CD14-positive monocyte (primary cell): ENCODE data around the gene DEPDC7. TPM values are rescaled to one million over a fixed set of nuclear protein-coding genes. Genes with fewer than 3 reads are reported as not detected.

Experiments
- DNase-seq, 3 donors: peaks; one replicate each; pipeline ENCODE4 v3.0.0-alpha.2; 2011 to 2022
- H2AFZ ChIP-seq: 2 replicates; pipeline ENCODE4 v1.6.0; 2012; ENCODE audit warnings: mild to moderate bottlenecking, low read depth, low read length, inconsistent platforms; ENCODE audit not compliant: insufficient read depth, poor library complexity, severe bottlenecking
- H3K27ac ChIP-seq, 2 donors: 1 replicate in 1 of 2; 2 replicates in 1 of 2; pipeline ENCODE4 v1.5.1; 2012 to 2013; ENCODE audit warnings: low read length in 2 of 2, control low read depth in 1 of 2, inconsistent platforms in 1 of 2, low read depth in 1 of 2, mild to moderate bottlenecking in 1 of 2
- H3K27me3 ChIP-seq, 2 donors: one replicate each; pipeline versions ENCODE4 v1.6.0 to v1.6.1; 2011 to 2013; ENCODE audit warnings: low read length in 2 of 2; ENCODE audit not compliant: control insufficient read depth in 2 of 2, insufficient read depth in 2 of 2
- H3K36me3 ChIP-seq, 2 donors: replicated peaks in 1 of 2; 1 replicate in 1 of 2; 2 replicates in 1 of 2; pipeline versions ENCODE4 v1.5.1 to v1.6.1; 2012 to 2013; ENCODE audit warnings: low read length in 2 of 2, control low read depth in 1 of 2, inconsistent platforms in 1 of 2, mild to moderate bottlenecking in 1 of 2; ENCODE audit not compliant: insufficient read depth in 2 of 2, control insufficient read depth in 1 of 2
- H3K4me1 ChIP-seq, 2 donors: 1 replicate in 1 of 2; 2 replicates in 1 of 2; pipeline versions ENCODE4 v1.5.1 to v1.6.1; 2012 to 2013; ENCODE audit warnings: low read length in 2 of 2, control low read depth in 1 of 2, inconsistent platforms in 1 of 2, mild to moderate bottlenecking in 1 of 2, moderate library complexity in 1 of 2; ENCODE audit not compliant: insufficient read depth in 2 of 2, control insufficient read depth in 1 of 2
- H3K4me2 ChIP-seq: replicated peaks from 2 replicates; pipeline ENCODE3; 2012; ENCODE audit warnings: low read length, moderate library complexity, mild to moderate bottlenecking; ENCODE audit not compliant: poor library complexity, severe bottlenecking; ENCODE audit errors: extremely low read depth
- H3K4me3 ChIP-seq, 3 experiments: fragments of 200-600 bp in 1 of 3; sonication (generic) in 1 of 3; replicated peaks in 1 of 3; 1 replicate in 2 of 3; 2 replicates in 1 of 3; pipeline ENCODE4 v1.5.1; 2011 to 2013; ENCODE audit warnings: low read length in 3 of 3, mild to moderate bottlenecking in 3 of 3, control low read depth in 2 of 3, low read depth in 2 of 3, inconsistent platforms in 1 of 3, moderate library complexity in 1 of 3
- H3K79me2 ChIP-seq: 2 replicates; pipeline ENCODE4 v1.6.0; 2012; ENCODE audit warnings: mild to moderate bottlenecking, control low read depth, inconsistent platforms, low read length, moderate library complexity; ENCODE audit not compliant: insufficient read depth
- H3K9ac ChIP-seq: 2 replicates; pipeline ENCODE4 v1.6.0; 2017; ENCODE audit warnings: low read length, mild to moderate bottlenecking; ENCODE audit not compliant: insufficient read depth, poor library complexity, severe bottlenecking
- H3K9me3 ChIP-seq, 2 donors: replicated peaks in 1 of 2; 1 replicate in 1 of 2; 2 replicates in 1 of 2; pipeline versions ENCODE4 v1.5.1 to v1.6.1; 2012 to 2013; ENCODE audit warnings: low read length in 2 of 2, control low read depth in 1 of 2; ENCODE audit not compliant: control insufficient read depth in 1 of 2, insufficient read depth in 1 of 2
- H4K20me1 ChIP-seq: 2 replicates; pipeline ENCODE4 v1.6.0; 2012; ENCODE audit warnings: mild to moderate bottlenecking, low read length, control low read depth, moderate library complexity; ENCODE audit not compliant: insufficient read depth
- H3K27ac Mint-ChIP-seq, 7 donors: one replicate each; pipeline ENCODE4 v1.8.0; 2020; ENCODE audit warnings: mild to moderate bottlenecking in 7 of 7, mixed read lengths in 7 of 7, moderate library complexity in 6 of 7, inconsistent platforms in 2 of 7
- H3K27me3 Mint-ChIP-seq, 3 donors: one replicate each; pipeline ENCODE4 v1.8.0; 2021 to 2022; ENCODE audit warnings: low read depth in 3 of 3, mild to moderate bottlenecking in 3 of 3, mixed read lengths in 3 of 3, moderate library complexity in 3 of 3, inconsistent platforms in 1 of 3
- H3K36me3 Mint-ChIP-seq, 2 donors: one replicate each; pipeline ENCODE4 v1.8.0; 2020; ENCODE audit warnings: mixed read lengths in 2 of 2, inconsistent platforms in 1 of 2, mild to moderate bottlenecking in 1 of 2
- H3K4me1 Mint-ChIP-seq: one replicate; pipeline ENCODE4 v1.8.0; 2020; ENCODE audit warnings: mild to moderate bottlenecking, mixed read lengths
- H3K4me3 Mint-ChIP-seq, 2 donors: one replicate each; pipeline ENCODE4 v1.8.0; 2020; ENCODE audit warnings: mild to moderate bottlenecking in 2 of 2, mixed read lengths in 2 of 2, moderate library complexity in 1 of 2
- H3K9me3 Mint-ChIP-seq, 7 donors: one replicate each; pipeline ENCODE4 v1.8.0; 2020 to 2022; ENCODE audit warnings: mixed read lengths in 7 of 7, mild to moderate bottlenecking in 6 of 7, moderate library complexity in 6 of 7, inconsistent platforms in 2 of 7
- CTCF ChIP-seq: fragments of 200-600 bp; IDR thresholded peaks from one replicate; pipeline ENCODE4 v1.8.0; 2022; ENCODE audit warnings: antibody characterized with exemption, mild to moderate bottlenecking
- WGBS: methylation state at CpG from one replicate; pipeline ENCODE4 v1.1.5; 2013; ENCODE audit warnings: missing lambda C conversion rate; ENCODE audit not compliant: insufficient coverage; 5-methylcytosine and 5-hydroxymethylcytosine counted together
- intact Hi-C, 2 donors: fragments of 100-400 bp; cut with micrococcal nuclease; formaldehyde crosslinking; loops; one replicate each; pipeline versions ENCODE4 v1.15.0 to v1.15.1; 2023
- polyA plus RNA-seq, 3 donors: library from polyadenylated mRNA; depleted of rRNA in 1 of 3; unstranded in 2 of 3; stranded (reverse) in 1 of 3; fragments of 300-500 nt in 2 of 3; fragments of >200 nt in 1 of 3; fragmentation: Illumina TruSeq in 2 of 3; gene quantifications; 1 replicate in 2 of 3; 2 replicates in 1 of 3; pipeline ENCODE4 v1.2.3, GENCODE V29; 2012 to 2021

The DEPDC7 gene
- polyA plus RNA-seq, 3 donors, result 0.33 to 0.55 (median 0.48) TPM

DNA sequence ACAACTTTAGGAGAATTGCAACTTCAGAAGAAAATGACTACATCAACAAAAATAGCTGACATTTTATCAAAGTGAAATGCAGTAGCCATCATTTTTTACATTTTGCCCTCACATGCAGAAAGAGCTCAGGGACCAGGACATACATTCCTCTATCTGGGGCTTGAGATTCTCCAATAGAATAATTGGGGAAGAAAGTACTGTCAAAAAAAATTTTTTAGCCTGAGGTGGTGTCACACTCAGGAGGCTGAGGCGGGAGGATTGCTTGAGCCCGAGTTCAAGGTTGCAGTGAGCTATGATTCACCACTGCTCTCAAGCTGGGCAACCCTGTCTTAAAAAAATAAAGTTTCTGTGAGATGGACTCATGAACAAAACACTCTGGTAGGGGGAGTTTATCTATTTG lies 32.2 kb upstream of the DEPDC7 start:
- Histone ChIP-seq H4K20me1 (no peaks in the 10 kb centered on the region), H3K4me3 (no peak overlapping the region), H3K27ac (no peak overlapping the region), H3K9ac (no peak overlapping the region), H2AFZ (no peak overlapping the region), H3K4me2 (no peak overlapping the region), H3K27me3 (no peaks in the 10 kb centered on the region), H3K79me2 (no peaks in the 10 kb centered on the region), H3K9me3 (no peaks in the 10 kb centered on the region), H3K4me1 (no peaks in the 10 kb centered on the region), H3K36me3 (peaks cover 0 to 6% of the 10 kb centered on the region in 2 donors)
- intact Hi-C loops, result no loop called here
- no peak for DNase-seq
- no peak overlapping the region for H3K27ac Mint-ChIP-seq
- H3K4me1 Mint-ChIP-seq, result no peaks in the 10 kb centered on the region
- TF ChIP-seq CTCF, result no peak
- no peak overlapping the region for H3K4me3 Mint-ChIP-seq
- WGBS, result 100% methylated on average over 2 of the region's 2 CpGs
- no peaks in the 10 kb centered on the region for H3K27me3 Mint-ChIP-seq
- H3K36me3 Mint-ChIP-seq, result peaks cover 0 to 2% of the 10 kb centered on the region in 2 donors
- peaks cover 0 to 7% (median 0%) of the 10 kb centered on the region in 7 donors for H3K9me3 Mint-ChIP-seq

- H3K27me3 Mint-ChIP-seq, result no peaks in the 10 kb centered on the region
- no peaks in the 10 kb centered on the region for H3K9me3 ChIP-seq
Measured at GRCh38 chr11:32985600-32985999, 30.1 kb upstream of the DEPDC7 start.

More at GRCh38 chr11:32985600-32985999, 30.1 kb upstream of the DEPDC7 start:
- Mint-ChIP-seq H3K36me3 (peaks cover 0 to 2% of the 10 kb centered on the region in 2 donors), H3K27ac (no peak overlapping the region), H3K4me1 (no peaks in the 10 kb centered on the region), H3K4me3 (no peak overlapping the region), H3K9me3 (peaks cover 0 to 7% (median 0%) of the 10 kb centered on the region in 7 donors)
- no peaks in the 10 kb centered on the region for H3K36me3 ChIP-seq
- no peak overlapping the region for H3K27ac ChIP-seq
- no peak overlapping the region for H3K4me2 ChIP-seq
- intact Hi-C loops, result no loop called here
- no peaks in the 10 kb centered on the region for H4K20me1 ChIP-seq
- no peaks in the 10 kb centered on the region for H3K4me1 ChIP-seq
- no peak for DNase-seq
- no peak overlapping the region for H2AFZ ChIP-seq
- H3K27me3 ChIP-seq, result no peaks in the 10 kb centered on the region
- no peak overlapping the region for H3K4me3 ChIP-seq
- H3K79me2 ChIP-seq, result no peaks in the 10 kb centered on the region
- H3K9ac ChIP-seq, result no peak overlapping the region
- TF ChIP-seq CTCF, result no peak
- 100% methylated on average over 3 of the region's 5 CpGs for WGBS
